ENCODE data around the gene PLAC9. TPM values are rescaled to one million over a fixed set of nuclear protein-coding genes. Genes with fewer than 3 reads are reported as not detected.

PLAC9 gene
- total RNA-seq, 1 donor from 2014 or later: 36.5 TPM

GRCh38 chr10:80176526-80176925, 44.0 kb downstream of the PLAC9 start:
- Histone ChIP-seq H3K4me1 (ENCODE audit: control insufficient read depth in 3 of 3, insufficient read depth in 3 of 3, low read length in 3 of 3) (peaks cover 48 to 62% (median 62%) of the 10 kb centered on the region in 3 donors), H3K27ac (ENCODE audit: low read depth, low read length) (no peak overlapping the region), H3K4me3 (ENCODE audit: low read length in 3 of 3) (no peak overlapping the region), H3K9me3 (ENCODE audit: control insufficient read depth in 3 of 3, low read length in 3 of 3) (no peaks in the 10 kb centered on the region), H3K36me3 (ENCODE audit: control insufficient read depth in 3 of 3, insufficient read depth in 3 of 3, low read length in 3 of 3) (peaks cover 10 to 20% (median 11%) of the 10 kb centered on the region in 3 donors), H3K9ac (ENCODE audit: low read depth in 1 of 3, low read length in 3 of 3) (no peak overlapping the region), H3K27me3 (ENCODE audit: control insufficient read depth in 3 of 3, insufficient read depth in 3 of 3, low read length in 3 of 3) (no peaks in the 10 kb centered on the region)

- Histone ChIP-seq H3K9me3 (ENCODE audit: control insufficient read depth in 3 of 3, low read length in 3 of 3) (no peaks in the 10 kb centered on the region), H3K36me3 (ENCODE audit: control insufficient read depth in 3 of 3, insufficient read depth in 3 of 3, low read length in 3 of 3) (peaks cover 0 to 10% (median 2%) of the 10 kb centered on the region in 3 donors), H3K4me3 (ENCODE audit: low read length in 3 of 3) (no peak overlapping the region), H3K27ac (ENCODE audit: low read depth, low read length) (no peak overlapping the region), H3K4me1 (ENCODE audit: control insufficient read depth in 3 of 3, insufficient read depth in 3 of 3, low read length in 3 of 3) (peaks cover 44 to 59% (median 58%) of the 10 kb centered on the region in 3 donors), H3K9ac (ENCODE audit: low read depth in 1 of 3, low read length in 3 of 3) (peak overlapping the region in 1 of 3 donors; percentile 25), H3K27me3 (ENCODE audit: control insufficient read depth in 3 of 3, insufficient read depth in 3 of 3, low read length in 3 of 3) (no peaks in the 10 kb centered on the region)
Measured at GRCh38 chr10:80177781-80178636, 45.5 kb downstream of the PLAC9 start.

- Histone ChIP-seq H3K27me3 (ENCODE audit: control insufficient read depth in 3 of 3, insufficient read depth in 3 of 3, low read length in 3 of 3) (no peaks in the 10 kb centered on the region), H3K9me3 (ENCODE audit: control insufficient read depth in 3 of 3, low read length in 3 of 3) (no peaks in the 10 kb centered on the region), H3K27ac (ENCODE audit: low read depth, low read length) (no peak overlapping the region), H3K4me3 (ENCODE audit: low read length in 3 of 3) (no peak overlapping the region), H3K4me1 (ENCODE audit: control insufficient read depth in 3 of 3, insufficient read depth in 3 of 3, low read length in 3 of 3) (peaks cover 58 to 77% (median 69%) of the 10 kb centered on the region in 3 donors), H3K9ac (ENCODE audit: low read depth in 1 of 3, low read length in 3 of 3) (peak overlapping the region in 1 of 3 donors; percentile 45), H3K36me3 (ENCODE audit: control insufficient read depth in 3 of 3, insufficient read depth in 3 of 3, low read length in 3 of 3) (peaks cover 0 to 12% (median 2%) of the 10 kb centered on the region in 3 donors)
Measured at GRCh38 chr10:80182986-80183385, 50.5 kb downstream of the PLAC9 start.

- no peak overlapping the region for H3K27ac ChIP-seq (ENCODE audit: low read depth, low read length)
- no peaks in the 10 kb centered on the region for H3K27me3 ChIP-seq (ENCODE audit: control insufficient read depth in 3 of 3, insufficient read depth in 3 of 3, low read length in 3 of 3)
- H3K4me1 ChIP-seq (ENCODE audit: control insufficient read depth in 3 of 3, insufficient read depth in 3 of 3, low read length in 3 of 3): peaks cover 58 to 76% (median 68%) of the 10 kb centered on the region in 3 donors
- no peak overlapping the region for H3K4me3 ChIP-seq (ENCODE audit: low read length in 3 of 3)
- H3K9me3 ChIP-seq (ENCODE audit: control insufficient read depth in 3 of 3, low read length in 3 of 3): no peaks in the 10 kb centered on the region
- peaks cover 0 to 12% (median 2%) of the 10 kb centered on the region in 3 donors for H3K36me3 ChIP-seq (ENCODE audit: control insufficient read depth in 3 of 3, insufficient read depth in 3 of 3, low read length in 3 of 3)
- H3K9ac ChIP-seq (ENCODE audit: low read depth in 1 of 3, low read length in 3 of 3): peak overlapping the region in 1 of 3 donors; percentile 45
Measured at GRCh38 chr10:80183436-80183835, 50.9 kb downstream of the PLAC9 start.

- H3K27ac ChIP-seq (ENCODE audit: low read depth, low read length): no peak overlapping the region
- H3K4me3 ChIP-seq (ENCODE audit: low read length in 3 of 3): no peak overlapping the region
- no peaks in the 10 kb centered on the region for H3K9me3 ChIP-seq (ENCODE audit: control insufficient read depth in 3 of 3, low read length in 3 of 3)
- H3K27me3 ChIP-seq (ENCODE audit: control insufficient read depth in 3 of 3, insufficient read depth in 3 of 3, low read length in 3 of 3): no peaks in the 10 kb centered on the region
- peaks cover 0 to 12% (median 2%) of the 10 kb centered on the region in 3 donors for H3K36me3 ChIP-seq (ENCODE audit: control insufficient read depth in 3 of 3, insufficient read depth in 3 of 3, low read length in 3 of 3)
- peaks cover 65 to 76% (median 69%) of the 10 kb centered on the region in 3 donors for H3K4me1 ChIP-seq (ENCODE audit: control insufficient read depth in 3 of 3, insufficient read depth in 3 of 3, low read length in 3 of 3)
- no peak overlapping the region for H3K9ac ChIP-seq (ENCODE audit: low read depth in 1 of 3, low read length in 3 of 3)
Measured at GRCh38 chr10:80184291-80184690, 51.8 kb downstream of the PLAC9 start.

- Histone ChIP-seq H3K36me3 (ENCODE audit: control insufficient read depth in 3 of 3, insufficient read depth in 3 of 3, low read length in 3 of 3) (peaks cover 0 to 4% (median 0%) of the 10 kb centered on the region in 3 donors), H3K27ac (ENCODE audit: low read depth, low read length) (peak overlapping the region; percentile 50), H3K4me3 (ENCODE audit: low read length in 3 of 3) (no peak overlapping the region), H3K9ac (ENCODE audit: low read depth in 1 of 3, low read length in 3 of 3) (peak overlapping the region in 1 of 3 donors; percentile 23), H3K27me3 (ENCODE audit: control insufficient read depth in 3 of 3, insufficient read depth in 3 of 3, low read length in 3 of 3) (no peaks in the 10 kb centered on the region), H3K4me1 (ENCODE audit: control insufficient read depth in 3 of 3, insufficient read depth in 3 of 3, low read length in 3 of 3) (peaks cover 65 to 73% (median 68%) of the 10 kb centered on the region in 3 donors), H3K9me3 (ENCODE audit: control insufficient read depth in 3 of 3, low read length in 3 of 3) (no peaks in the 10 kb centered on the region)
Measured at GRCh38 chr10:80185578-80186299, 53.2 kb downstream of the PLAC9 start.

- Histone ChIP-seq H3K27ac (ENCODE audit: low read depth, low read length) (peak overlapping the region; percentile 50), H3K9me3 (ENCODE audit: control insufficient read depth in 3 of 3, low read length in 3 of 3) (no peaks in the 10 kb centered on the region), H3K9ac (ENCODE audit: low read depth in 1 of 3, low read length in 3 of 3) (peak overlapping the region; percentile 15 to 40 (median 16)), H3K4me1 (ENCODE audit: control insufficient read depth in 3 of 3, insufficient read depth in 3 of 3, low read length in 3 of 3) (peaks cover 68 to 80% (median 70%) of the 10 kb centered on the region in 3 donors), H3K36me3 (ENCODE audit: control insufficient read depth in 3 of 3, insufficient read depth in 3 of 3, low read length in 3 of 3) (peaks cover 0 to 4% (median 0%) of the 10 kb centered on the region in 3 donors), H3K4me3 (ENCODE audit: low read length in 3 of 3) (peak overlapping the region in 2 of 3 donors; percentile 9 to 49), H3K27me3 (ENCODE audit: control insufficient read depth in 3 of 3, insufficient read depth in 3 of 3, low read length in 3 of 3) (no peaks in the 10 kb centered on the region)
Measured at GRCh38 chr10:80186364-80187012, 54.0 kb downstream of the PLAC9 start.

- Histone ChIP-seq H3K27me3 (ENCODE audit: control insufficient read depth in 3 of 3, insufficient read depth in 3 of 3, low read length in 3 of 3) (no peaks in the 10 kb centered on the region), H3K9ac (ENCODE audit: low read depth in 1 of 3, low read length in 3 of 3) (peak overlapping the region in 1 of 3 donors; percentile 40), H3K36me3 (ENCODE audit: control insufficient read depth in 3 of 3, insufficient read depth in 3 of 3, low read length in 3 of 3) (peaks cover 0 to 4% (median 0%) of the 10 kb centered on the region in 3 donors), H3K4me1 (ENCODE audit: control insufficient read depth in 3 of 3, insufficient read depth in 3 of 3, low read length in 3 of 3) (peaks cover 69 to 86% (median 76%) of the 10 kb centered on the region in 3 donors), H3K4me3 (ENCODE audit: low read length in 3 of 3) (no peak overlapping the region), H3K9me3 (ENCODE audit: control insufficient read depth in 3 of 3, low read length in 3 of 3) (no peaks in the 10 kb centered on the region), H3K27ac (ENCODE audit: low read depth, low read length) (peak overlapping the region; percentile 50)
Measured at GRCh38 chr10:80187060-80187459, 54.5 kb downstream of the PLAC9 start.

GRCh38 chr10:80187465-80188409, 55.2 kb downstream of the PLAC9 start:
- Histone ChIP-seq H3K4me3 (ENCODE audit: low read length in 3 of 3) (peak overlapping the region in 2 of 3 donors; percentile 31 to 33), H3K27ac (ENCODE audit: low read depth, low read length) (peak overlapping the region; percentile 51), H3K4me1 (ENCODE audit: control insufficient read depth in 3 of 3, insufficient read depth in 3 of 3, low read length in 3 of 3) (peaks cover 69 to 84% (median 74%) of the 10 kb centered on the region in 3 donors), H3K9me3 (ENCODE audit: control insufficient read depth in 3 of 3, low read length in 3 of 3) (no peaks in the 10 kb centered on the region), H3K27me3 (ENCODE audit: control insufficient read depth in 3 of 3, insufficient read depth in 3 of 3, low read length in 3 of 3) (no peaks in the 10 kb centered on the region), H3K9ac (ENCODE audit: low read depth in 1 of 3, low read length in 3 of 3) (peak overlapping the region in 2 of 3 donors; percentile 39 to 60), H3K36me3 (ENCODE audit: control insufficient read depth in 3 of 3, insufficient read depth in 3 of 3, low read length in 3 of 3) (peaks cover 0 to 4% (median 0%) of the 10 kb centered on the region in 3 donors)
